Natural killer cell (primary cell): ENCODE measurements around the gene PRKN. TPM values are rescaled to one million over a fixed set of nuclear protein-coding genes. Genes with fewer than 3 reads are reported as not detected.

Source experiments
- ATAC-seq, 3 donors: fragments of 150-1000 bp in 2 of 3; fragments of 200-7000 bp in 1 of 3; cut with Tn5 transposase; 1 replicate in 1 of 3; 2 replicates in 2 of 3; pipeline ENCODE4 v1.10.0; 2021; ENCODE audit warnings: mild to moderate bottlenecking in 2 of 3, moderate library complexity in 2 of 3
- DNase-seq, 2 donors: peaks; one replicate each; pipeline versions ENCODE4 v3.0.0 to v3.0.0-alpha.2; 2013 to 2021; ENCODE audit warnings: mixed read lengths in 1 of 2
- H3K27ac ChIP-seq: one replicate; pipeline ENCODE4 v1.5.1; 2013; ENCODE audit warnings: mild to moderate bottlenecking, low read length
- H3K27me3 ChIP-seq: one replicate; pipeline ENCODE4 v1.6.1; 2013; ENCODE audit warnings: low read length; ENCODE audit not compliant: control insufficient read depth, insufficient read depth
- H3K36me3 ChIP-seq: one replicate; pipeline ENCODE4 v1.6.1; 2013; ENCODE audit warnings: low read length; ENCODE audit not compliant: control insufficient read depth, insufficient read depth
- H3K4me1 ChIP-seq: one replicate; pipeline ENCODE4 v1.6.1; 2013; ENCODE audit warnings: low read length; ENCODE audit not compliant: control insufficient read depth, insufficient read depth
- H3K4me3 ChIP-seq: one replicate; pipeline ENCODE4 v1.5.1; 2013; ENCODE audit warnings: low read length
- H3K9me3 ChIP-seq: one replicate; pipeline ENCODE4 v1.6.1; 2013; ENCODE audit warnings: low read length; ENCODE audit not compliant: control insufficient read depth, insufficient read depth
- H3K27ac Mint-ChIP-seq, 2 donors: one replicate each; pipeline ENCODE4 v1.8.0; 2022; ENCODE audit warnings: mild to moderate bottlenecking in 2 of 2, mixed read lengths in 2 of 2, moderate library complexity in 1 of 2
- H3K27me3 Mint-ChIP-seq, 2 donors: one replicate each; pipeline ENCODE4 v1.8.0; 2022; ENCODE audit warnings: low read depth in 2 of 2, mixed read lengths in 2 of 2
- H3K36me3 Mint-ChIP-seq: one replicate; pipeline ENCODE4 v1.8.0; 2022; ENCODE audit warnings: mixed read lengths
- H3K4me1 Mint-ChIP-seq, 2 donors: one replicate each; pipeline ENCODE4 v1.8.0; 2022; ENCODE audit warnings: mixed read lengths in 2 of 2
- H3K4me3 Mint-ChIP-seq: one replicate; pipeline ENCODE4 v1.8.0; 2022; ENCODE audit warnings: mild to moderate bottlenecking, moderate library complexity, mixed read lengths
- H3K9me3 Mint-ChIP-seq, 2 donors: one replicate each; pipeline ENCODE4 v1.8.0; 2022; ENCODE audit warnings: mixed read lengths in 2 of 2
- WGBS: methylation state at CpG from one replicate; pipeline ENCODE4 v1.1.7; 2013; ENCODE audit warnings: missing lambda C conversion rate; ENCODE audit not compliant: insufficient coverage; 5-methylcytosine and 5-hydroxymethylcytosine counted together
- intact Hi-C: fragments of 100-400 bp; cut with micrococcal nuclease; formaldehyde crosslinking; loops from one replicate; pipeline ENCODE4 v1.14.2; 2022
- total RNA-seq, 4 donors: library from RNA; stranded (reverse); fragments of 120-200 nt in 1 of 4; gene quantifications; one replicate each; pipeline versions ENCODE4 v1.2.3 to v1.2.4, GENCODE V29; 2013 to 2022
- TF ChIP-seq, protein P1 (sequence below): fragments of 200-600 bp; IDR thresholded peaks from one replicate; pipeline ENCODE4 v1.8.0; 2022; ENCODE audit warnings: antibody characterized with exemption

PRKN gene
- total RNA-seq, 3 donors from 2014 or later (not counting 1 experiment from before 2014, with no cell fraction given), result 1.4 to 1.9 (median 1.9) TPM

GRCh38 chr6:161802231-161802630 lies 925.3 kb downstream of the PRKN start:
- TF ChIP-seq, protein P1, sequence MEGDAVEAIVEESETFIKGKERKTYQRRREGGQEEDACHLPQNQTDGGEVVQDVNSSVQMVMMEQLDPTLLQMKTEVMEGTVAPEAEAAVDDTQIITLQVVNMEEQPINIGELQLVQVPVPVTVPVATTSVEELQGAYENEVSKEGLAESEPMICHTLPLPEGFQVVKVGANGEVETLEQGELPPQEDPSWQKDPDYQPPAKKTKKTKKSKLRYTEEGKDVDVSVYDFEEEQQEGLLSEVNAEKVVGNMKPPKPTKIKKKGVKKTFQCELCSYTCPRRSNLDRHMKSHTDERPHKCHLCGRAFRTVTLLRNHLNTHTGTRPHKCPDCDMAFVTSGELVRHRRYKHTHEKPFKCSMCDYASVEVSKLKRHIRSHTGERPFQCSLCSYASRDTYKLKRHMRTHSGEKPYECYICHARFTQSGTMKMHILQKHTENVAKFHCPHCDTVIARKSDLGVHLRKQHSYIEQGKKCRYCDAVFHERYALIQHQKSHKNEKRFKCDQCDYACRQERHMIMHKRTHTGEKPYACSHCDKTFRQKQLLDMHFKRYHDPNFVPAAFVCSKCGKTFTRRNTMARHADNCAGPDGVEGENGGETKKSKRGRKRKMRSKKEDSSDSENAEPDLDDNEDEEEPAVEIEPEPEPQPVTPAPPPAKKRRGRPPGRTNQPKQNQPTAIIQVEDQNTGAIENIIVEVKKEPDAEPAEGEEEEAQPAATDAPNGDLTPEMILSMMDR, result no peak
- H3K36me3 ChIP-seq, result no peaks in the 10 kb centered on the region
- H3K4me3 ChIP-seq, result no peak overlapping the region
- no peaks in the 10 kb centered on the region for H3K4me1 Mint-ChIP-seq
- H3K27ac ChIP-seq, result no peak overlapping the region
- no peaks in the 10 kb centered on the region for H3K4me1 ChIP-seq
- no peaks in the 10 kb centered on the region for H3K9me3 ChIP-seq
- H3K9me3 Mint-ChIP-seq, result no peaks in the 10 kb centered on the region
- no peak overlapping the region for H3K27ac Mint-ChIP-seq
- intact Hi-C loops, result no loop called here
- H3K4me3 Mint-ChIP-seq, result no peak overlapping the region
- peaks cover 0 to 3% of the 10 kb centered on the region in 2 donors for H3K27me3 Mint-ChIP-seq
- ATAC-seq (no peak), DNase-seq (no peak)
- WGBS, result 84% methylated on average over 8 of the region's 8 CpGs
- no peaks in the 10 kb centered on the region for H3K36me3 Mint-ChIP-seq
- no peaks in the 10 kb centered on the region for H3K27me3 ChIP-seq

DNA sequence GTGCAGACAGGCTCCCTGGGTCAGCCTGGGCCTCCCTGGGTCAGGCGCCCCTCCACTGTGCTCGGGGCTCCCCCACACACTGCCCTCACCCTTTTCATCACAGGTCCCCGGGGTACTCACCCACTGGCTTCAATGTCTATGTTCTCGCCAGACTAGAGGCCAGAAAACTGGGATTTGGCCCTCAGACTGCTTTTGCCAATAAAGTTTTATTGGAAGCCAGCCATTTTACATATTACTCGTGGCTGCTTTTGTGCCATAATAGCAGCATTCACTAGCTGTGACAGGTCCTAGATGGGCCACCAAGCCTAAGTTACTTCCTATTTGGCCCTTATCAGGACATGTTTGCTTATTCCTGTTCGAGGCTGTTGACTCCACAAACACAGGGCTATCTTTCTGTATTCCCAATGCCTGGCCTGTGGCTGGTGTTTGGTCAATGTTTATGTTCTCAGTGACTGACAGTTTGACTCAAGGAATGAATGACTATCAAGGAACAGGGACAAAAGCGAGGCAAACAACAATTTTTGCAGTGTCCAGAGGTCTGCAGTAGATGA lies 928.6 kb downstream of the PRKN start:
- Mint-ChIP-seq H3K27ac (no peak overlapping the region), H3K9me3 (no peaks in the 10 kb centered on the region), H3K27me3 (peaks cover 0 to 3% of the 10 kb centered on the region in 2 donors), H3K4me3 (no peak overlapping the region), H3K36me3 (no peaks in the 10 kb centered on the region), H3K4me1 (no peaks in the 10 kb centered on the region)
- Histone ChIP-seq H3K4me3 (no peak overlapping the region), H3K36me3 (no peaks in the 10 kb centered on the region), H3K27ac (no peak overlapping the region), H3K4me1 (no peaks in the 10 kb centered on the region), H3K27me3 (no peaks in the 10 kb centered on the region), H3K9me3 (no peaks in the 10 kb centered on the region)
- intact Hi-C loops, result no loop called here
- 67% methylated on average over 7 of the region's 7 CpGs for WGBS
- TF ChIP-seq, protein P1, result no peak
- DNase-seq (no peak), ATAC-seq (no peak)

DNA sequence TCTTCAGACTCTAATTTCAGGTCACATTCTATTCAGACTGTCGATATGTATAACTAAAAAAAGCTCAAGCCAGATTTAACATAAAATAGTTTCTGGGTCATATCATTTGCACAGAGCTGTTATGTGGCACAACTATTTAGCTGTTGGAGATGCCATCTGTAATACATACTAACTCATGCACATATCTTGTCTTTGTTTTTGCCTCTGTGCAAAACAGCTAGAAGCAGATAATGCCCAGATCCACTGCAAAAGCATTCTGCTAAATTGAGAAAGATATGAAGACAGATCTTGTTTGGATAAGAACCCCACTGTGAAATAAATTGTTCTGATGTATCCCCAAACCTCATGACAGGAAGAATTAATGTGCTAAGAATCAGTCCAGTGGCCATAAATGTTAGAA lies 930.9 kb downstream of the PRKN start:
- Histone ChIP-seq H3K27ac (no peak overlapping the region), H3K9me3 (no peaks in the 10 kb centered on the region), H3K27me3 (no peaks in the 10 kb centered on the region), H3K36me3 (no peaks in the 10 kb centered on the region), H3K4me3 (no peak overlapping the region), H3K4me1 (no peaks in the 10 kb centered on the region)
- DNase-seq (no peak), ATAC-seq (no peak)
- TF ChIP-seq, protein P1, result no peak
- intact Hi-C loops, result no loop called here
- H3K27me3 Mint-ChIP-seq, result no peaks in the 10 kb centered on the region
- H3K4me1 Mint-ChIP-seq, result no peaks in the 10 kb centered on the region
- H3K4me3 Mint-ChIP-seq, result no peak overlapping the region
- no peak overlapping the region for H3K27ac Mint-ChIP-seq
- no peaks in the 10 kb centered on the region for H3K36me3 Mint-ChIP-seq
- no CpG with 5 or more reads among the region's 1 CpG for WGBS
- H3K9me3 Mint-ChIP-seq, result peaks cover 0 to 3% of the 10 kb centered on the region in 2 donors

DNA sequence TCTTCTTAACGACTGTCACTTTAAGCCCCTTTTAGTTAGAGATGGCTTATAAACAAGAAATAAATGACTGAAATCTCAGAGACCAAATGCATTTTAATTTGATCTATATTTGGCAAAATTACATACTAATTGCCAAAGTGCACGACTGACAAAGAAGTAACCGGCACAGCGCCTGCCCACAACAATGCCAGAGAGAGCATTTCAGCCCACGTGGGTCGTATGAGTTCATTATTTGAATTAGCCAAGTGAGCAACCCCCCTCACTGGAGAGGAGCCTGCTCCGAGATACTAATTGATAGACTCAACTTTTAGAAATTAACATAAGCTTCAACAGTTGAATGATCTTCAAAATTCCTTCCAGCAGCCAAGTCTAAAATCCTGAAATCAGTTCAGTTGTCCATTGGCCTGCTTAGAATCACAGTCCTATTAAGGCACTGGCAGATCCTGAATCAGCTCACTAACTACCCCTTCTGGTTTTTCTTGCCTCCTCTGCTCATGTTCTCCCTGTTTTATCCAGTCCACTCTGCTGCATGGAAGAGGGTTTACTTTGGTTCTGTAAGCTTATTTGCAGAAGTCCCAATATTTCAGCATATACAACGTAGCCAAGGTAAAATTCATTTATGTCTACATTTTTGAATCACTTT lies 934.6 kb downstream of the PRKN start:
- Mint-ChIP-seq H3K27ac (no peak overlapping the region), H3K36me3 (no peaks in the 10 kb centered on the region)
- TF ChIP-seq, protein P1, result no peak

More for the DNA sequence above, 934.6 kb downstream of the PRKN start:
- peaks cover 0 to 6% of the 10 kb centered on the region in 2 donors for H3K9me3 Mint-ChIP-seq
- Histone ChIP-seq H3K9me3 (no peaks in the 10 kb centered on the region), H3K4me1 (no peaks in the 10 kb centered on the region), H3K36me3 (no peaks in the 10 kb centered on the region), H3K27me3 (no peaks in the 10 kb centered on the region), H3K27ac (no peak overlapping the region), H3K4me3 (no peak overlapping the region)
- ATAC-seq, result no peak
- H3K4me3 Mint-ChIP-seq, result no peak overlapping the region
- WGBS, result 87% methylated on average over 8 of the region's 8 CpGs
- no peaks in the 10 kb centered on the region for H3K4me1 Mint-ChIP-seq
- intact Hi-C loops, result no loop called here
- no peak for DNase-seq
- no peaks in the 10 kb centered on the region for H3K27me3 Mint-ChIP-seq
